ENCODE results near the gene CLSTN2. TPM values are rescaled to one million over a fixed set of nuclear protein-coding genes. Genes with fewer than 3 reads are reported as not detected.

Gene CLSTN2
- total and polyA plus RNA-seq, 5 donors from 2014 or later: not detected

DNA sequence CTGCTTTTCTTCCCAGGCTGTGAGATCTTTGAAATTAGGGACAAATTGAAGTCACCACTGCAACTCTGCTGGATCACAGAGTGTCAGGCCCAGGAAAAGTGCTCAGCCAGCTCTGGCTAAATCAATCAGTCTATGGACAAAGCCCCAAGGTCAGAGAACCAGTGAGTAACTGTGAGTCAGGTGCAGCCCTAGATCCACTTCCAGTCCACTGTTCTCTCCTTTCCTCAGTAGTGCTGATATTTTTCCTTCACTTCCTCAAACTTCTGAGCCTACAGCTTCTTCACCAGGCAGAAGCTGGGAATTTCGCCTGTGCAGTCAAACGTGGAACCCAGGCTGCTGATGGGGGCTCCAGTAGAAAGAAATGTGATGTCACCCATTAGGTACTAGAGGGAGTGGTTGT is 667.8 kb downstream of the CLSTN2 start:
- DNase-seq: no peak
- Histone ChIP-seq H3K27me3 (ENCODE audit: control insufficient read depth, insufficient read depth, low read length) (no peaks in the 10 kb centered on the region), H3K9me3 (ENCODE audit: control insufficient read depth in 2 of 2, low read length in 2 of 2) (no peaks in the 10 kb centered on the region), H3K36me3 (ENCODE audit: control insufficient read depth, insufficient read depth, low read length) (no peaks in the 10 kb centered on the region), H3K27ac (ENCODE audit: insufficient read depth, low read length, poor library complexity, severe bottlenecking) (no peak overlapping the region), H3K4me1 (ENCODE audit: control insufficient read depth, insufficient read depth, low read length, poor library complexity, severe bottlenecking) (no peaks in the 10 kb centered on the region), H3K4me3 (ENCODE audit: low read depth, low read length) (no peak overlapping the region)
- Mint-ChIP-seq H3K27me3 (no peaks in the 10 kb centered on the region), H3K4me1 (no peaks in the 10 kb centered on the region), H3K36me3 (no peaks in the 10 kb centered on the region), H3K9me3 (peaks cover 0 to 2% (median 0%) of the 10 kb centered on the region in 7 donors), H3K27ac (no peak overlapping the region), H3K4me3 (no peak overlapping the region)
- ATAC-seq (ENCODE audit: low read depth in 2 of 2): no peak

DNA sequence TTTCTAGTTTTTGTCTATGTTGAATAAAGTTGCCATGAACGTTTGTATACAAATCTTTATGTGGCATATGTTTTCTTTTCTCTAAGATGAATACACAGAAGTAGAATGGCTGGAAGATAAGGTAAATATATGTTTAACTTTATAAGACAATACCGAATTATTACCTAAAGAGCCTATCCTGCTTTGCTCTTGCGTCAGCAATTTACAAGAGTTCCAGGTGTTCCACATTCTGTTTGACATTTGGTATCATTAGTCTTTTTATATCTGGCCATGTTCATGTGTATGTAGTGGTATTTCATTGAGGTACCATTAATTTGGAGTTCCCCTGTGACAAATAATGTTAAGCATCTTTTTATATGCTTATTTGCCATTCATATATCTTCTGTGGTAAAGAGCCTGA is 668.8 kb downstream of the CLSTN2 start:
- ATAC-seq (ENCODE audit: low read depth in 2 of 2) (no peak), DNase-seq (no peak)
- Mint-ChIP-seq H3K36me3 (no peaks in the 10 kb centered on the region), H3K4me3 (no peak overlapping the region), H3K9me3 (peaks cover 0 to 6% (median 0%) of the 10 kb centered on the region in 7 donors), H3K4me1 (no peaks in the 10 kb centered on the region), H3K27ac (no peak overlapping the region), H3K27me3 (no peaks in the 10 kb centered on the region)
- no peak overlapping the region for H3K4me3 ChIP-seq (ENCODE audit: low read depth, low read length)
- H3K36me3 ChIP-seq (ENCODE audit: control insufficient read depth, insufficient read depth, low read length): no peaks in the 10 kb centered on the region
- no peaks in the 10 kb centered on the region for H3K4me1 ChIP-seq (ENCODE audit: control insufficient read depth, insufficient read depth, low read length, poor library complexity, severe bottlenecking)
- no peaks in the 10 kb centered on the region for H3K27me3 ChIP-seq (ENCODE audit: control insufficient read depth, insufficient read depth, low read length)
- no peak overlapping the region for H3K27ac ChIP-seq (ENCODE audit: insufficient read depth, low read length, poor library complexity, severe bottlenecking)
- no peaks in the 10 kb centered on the region for H3K9me3 ChIP-seq (ENCODE audit: control insufficient read depth in 2 of 2, low read length in 2 of 2)

DNA sequence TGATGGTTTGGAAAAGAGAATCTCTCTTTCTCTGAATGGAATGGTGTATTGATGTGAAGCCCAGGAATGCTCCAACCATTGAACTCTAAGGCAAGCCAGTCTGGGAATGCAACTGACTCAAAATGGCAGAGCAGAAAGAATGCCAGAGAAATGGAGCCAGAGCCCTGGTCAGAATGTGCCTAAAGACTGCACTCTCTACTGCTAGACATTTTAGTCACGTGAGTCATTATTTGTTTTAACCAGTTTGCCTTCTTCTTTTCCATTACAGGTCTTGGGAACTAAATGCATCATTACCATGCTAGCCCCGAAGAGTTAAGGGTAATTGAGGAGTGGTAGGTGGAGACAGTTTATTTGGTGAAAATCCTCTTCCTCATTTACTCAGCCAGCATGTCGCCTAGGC is 675.6 kb downstream of the CLSTN2 start:
- ATAC-seq (ENCODE audit: low read depth in 2 of 2): no peak

DNA sequence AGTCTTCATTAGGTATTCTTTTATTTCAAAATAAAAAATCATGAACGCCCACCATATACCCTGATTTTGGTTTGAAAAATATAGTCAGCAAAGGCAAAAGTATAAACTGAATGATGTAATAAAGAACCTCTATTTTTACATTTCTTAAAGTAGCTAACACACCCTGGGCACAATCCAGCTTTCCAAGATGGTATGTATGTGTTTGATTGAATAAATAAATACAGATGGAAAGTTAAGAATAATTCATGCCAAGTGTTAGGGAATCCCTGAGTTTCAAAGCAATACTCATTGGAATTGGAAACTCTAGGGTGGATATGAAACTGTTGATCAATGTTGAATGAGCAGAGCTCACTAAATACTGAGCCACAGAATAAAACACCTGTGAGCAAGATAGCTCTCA is 679.0 kb downstream of the CLSTN2 start:
- Mint-ChIP-seq H3K36me3 (no peaks in the 10 kb centered on the region), H3K27ac (no peak overlapping the region), H3K4me1 (no peaks in the 10 kb centered on the region), H3K27me3 (no peaks in the 10 kb centered on the region), H3K4me3 (no peak overlapping the region), H3K9me3 (peaks cover 0 to 13% (median 6%) of the 10 kb centered on the region in 7 donors)
- no peak overlapping the region for H3K27ac ChIP-seq (ENCODE audit: insufficient read depth, low read length, poor library complexity, severe bottlenecking)
- no peaks in the 10 kb centered on the region for H3K9me3 ChIP-seq (ENCODE audit: control insufficient read depth in 2 of 2, low read length in 2 of 2)
- DNase-seq: no peak
- H3K36me3 ChIP-seq (ENCODE audit: control insufficient read depth, insufficient read depth, low read length): no peaks in the 10 kb centered on the region
- no peaks in the 10 kb centered on the region for H3K4me1 ChIP-seq (ENCODE audit: control insufficient read depth, insufficient read depth, low read length, poor library complexity, severe bottlenecking)
- no peak overlapping the region for H3K4me3 ChIP-seq (ENCODE audit: low read depth, low read length)
- no peak for ATAC-seq (ENCODE audit: low read depth in 2 of 2)
- no peaks in the 10 kb centered on the region for H3K27me3 ChIP-seq (ENCODE audit: control insufficient read depth, insufficient read depth, low read length)

More for the DNA sequence above, 675.6 kb downstream of the CLSTN2 start:
- no peaks in the 10 kb centered on the region for H3K36me3 Mint-ChIP-seq
- no peaks in the 10 kb centered on the region for H3K4me1 Mint-ChIP-seq
- H3K9me3 Mint-ChIP-seq: peaks cover 0 to 8% (median 6%) of the 10 kb centered on the region in 7 donors
- H3K27ac ChIP-seq (ENCODE audit: insufficient read depth, low read length, poor library complexity, severe bottlenecking): no peak overlapping the region
- no peaks in the 10 kb centered on the region for H3K4me1 ChIP-seq (ENCODE audit: control insufficient read depth, insufficient read depth, low read length, poor library complexity, severe bottlenecking)
- no peaks in the 10 kb centered on the region for H3K27me3 ChIP-seq (ENCODE audit: control insufficient read depth, insufficient read depth, low read length)
- H3K27ac Mint-ChIP-seq: no peak overlapping the region
- no peak overlapping the region for H3K4me3 ChIP-seq (ENCODE audit: low read depth, low read length)
- no peak for DNase-seq
- no peaks in the 10 kb centered on the region for H3K9me3 ChIP-seq (ENCODE audit: control insufficient read depth in 2 of 2, low read length in 2 of 2)
- no peak overlapping the region for H3K4me3 Mint-ChIP-seq
- no peaks in the 10 kb centered on the region for H3K27me3 Mint-ChIP-seq
- no peaks in the 10 kb centered on the region for H3K36me3 ChIP-seq (ENCODE audit: control insufficient read depth, insufficient read depth, low read length)

DNA sequence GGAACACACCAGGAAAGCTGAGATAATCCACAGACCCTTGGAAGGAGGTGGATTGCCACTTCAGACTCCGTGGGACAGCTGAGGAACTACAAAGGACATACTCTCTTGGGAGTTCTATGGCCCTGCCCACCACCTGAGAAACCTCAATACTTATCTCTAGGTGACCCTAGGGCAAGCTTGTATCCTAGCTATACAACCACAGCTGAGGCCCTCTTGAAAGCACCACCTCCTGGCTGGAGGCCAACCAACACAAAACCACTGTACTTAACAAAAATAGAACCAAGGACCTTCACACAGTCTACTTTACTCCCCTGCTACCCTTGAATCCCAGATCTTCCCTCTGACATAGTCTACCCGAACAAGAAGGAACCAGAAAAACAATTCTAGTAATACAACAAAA is 682.1 kb downstream of the CLSTN2 start:
- Mint-ChIP-seq H3K27ac (no peak overlapping the region), H3K27me3 (no peaks in the 10 kb centered on the region), H3K36me3 (no peaks in the 10 kb centered on the region), H3K4me3 (no peak overlapping the region), H3K4me1 (no peaks in the 10 kb centered on the region), H3K9me3 (peaks cover 0 to 16% (median 5%) of the 10 kb centered on the region in 7 donors)
- H3K4me1 ChIP-seq (ENCODE audit: control insufficient read depth, insufficient read depth, low read length, poor library complexity, severe bottlenecking): no peaks in the 10 kb centered on the region
- no peaks in the 10 kb centered on the region for H3K36me3 ChIP-seq (ENCODE audit: control insufficient read depth, insufficient read depth, low read length)
- no peaks in the 10 kb centered on the region for H3K9me3 ChIP-seq (ENCODE audit: control insufficient read depth in 2 of 2, low read length in 2 of 2)
- no peaks in the 10 kb centered on the region for H3K27me3 ChIP-seq (ENCODE audit: control insufficient read depth, insufficient read depth, low read length)
- no peak overlapping the region for H3K27ac ChIP-seq (ENCODE audit: insufficient read depth, low read length, poor library complexity, severe bottlenecking)
- no peak for ATAC-seq (ENCODE audit: low read depth in 2 of 2)
- H3K4me3 ChIP-seq (ENCODE audit: low read depth, low read length): no peak overlapping the region
- no peak for DNase-seq

DNA sequence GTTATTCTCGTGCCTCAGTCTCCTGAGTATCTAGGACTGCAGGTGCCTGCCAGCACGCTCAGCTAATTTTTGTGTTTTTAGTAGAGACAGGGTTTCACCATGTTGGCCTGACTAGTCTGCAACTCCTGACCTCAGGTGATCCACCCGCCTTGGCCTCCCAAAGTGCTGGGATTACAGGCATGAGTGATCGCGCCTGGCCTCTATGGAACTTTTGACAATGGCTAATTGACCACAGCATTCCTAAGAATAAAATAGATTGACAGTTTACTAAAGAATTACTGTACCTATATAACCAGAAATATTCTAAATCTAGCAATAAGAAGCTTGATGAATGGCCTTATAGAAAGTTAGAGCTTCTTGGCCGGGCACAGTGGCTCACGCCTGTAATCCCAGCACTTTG is 691.9 kb downstream of the CLSTN2 start:
- DNase-seq (no peak), ATAC-seq (ENCODE audit: low read depth in 2 of 2) (no peak)
- no peaks in the 10 kb centered on the region for H3K36me3 ChIP-seq (ENCODE audit: control insufficient read depth, insufficient read depth, low read length)
- Mint-ChIP-seq H3K36me3 (no peaks in the 10 kb centered on the region), H3K4me1 (no peaks in the 10 kb centered on the region), H3K27ac (no peak overlapping the region), H3K4me3 (no peak overlapping the region), H3K9me3 (peaks cover 0 to 4% (median 0%) of the 10 kb centered on the region in 7 donors), H3K27me3 (no peaks in the 10 kb centered on the region)
- no peaks in the 10 kb centered on the region for H3K9me3 ChIP-seq (ENCODE audit: control insufficient read depth in 2 of 2, low read length in 2 of 2)
- H3K4me3 ChIP-seq (ENCODE audit: low read depth, low read length): no peak overlapping the region
- H3K4me1 ChIP-seq (ENCODE audit: control insufficient read depth, insufficient read depth, low read length, poor library complexity, severe bottlenecking): no peaks in the 10 kb centered on the region
- no peak overlapping the region for H3K27ac ChIP-seq (ENCODE audit: insufficient read depth, low read length, poor library complexity, severe bottlenecking)
- H3K27me3 ChIP-seq (ENCODE audit: control insufficient read depth, insufficient read depth, low read length): no peaks in the 10 kb centered on the region

Data from CD4-positive, CD25-positive, alpha-beta regulatory T cell (primary cell).